Kidney epithelial cell (primary cell): ENCODE data around the gene PLAGL2. TPM values are rescaled to one million over a fixed set of nuclear protein-coding genes. Genes with fewer than 3 reads are reported as not detected.

Experiments
- DNase-seq: peaks from one replicate; pipeline ENCODE4 v3.0.0-alpha.2; 2010; ENCODE audit warnings: low read depth
- H3K27me3 ChIP-seq: 2 replicates; pipeline ENCODE4 v1.6.0; 2011; ENCODE audit warnings: low read length; ENCODE audit not compliant: control insufficient read depth, insufficient read depth
- H3K36me3 ChIP-seq: 2 replicates; pipeline ENCODE4 v1.5.1; 2011; ENCODE audit warnings: low read length; ENCODE audit not compliant: control insufficient read depth, insufficient read depth
- H3K4me3 ChIP-seq: 2 replicates; pipeline ENCODE4 v1.5.1; 2011; ENCODE audit warnings: low read depth, mild to moderate bottlenecking, control low read depth, low read length
- CTCF ChIP-seq: IDR thresholded peaks from 2 replicates; pipeline ENCODE4 v1.5.1; 2011; ENCODE audit warnings: mild to moderate bottlenecking, moderate library complexity, low read length, control low read depth, inconsistent platforms; ENCODE audit not compliant: insufficient read depth, poor library complexity, severe bottlenecking
- total RNA-seq: library from RNA; depleted of rRNA; stranded (reverse); fragments of >200 nt; gene quantifications from 2 replicates; pipeline ENCODE4 v1.2.3, GENCODE V29; 2015

Gene PLAGL2
- total RNA-seq, 1 donor from 2014 or later, result 13.5 TPM

- H3K4me3 ChIP-seq, result no peak overlapping the region
- DNase-seq, result no peak
- H3K27me3 ChIP-seq, result no peaks in the 10 kb centered on the region
- peaks cover 2% of the 10 kb centered on the region for H3K36me3 ChIP-seq
- no peak for TF ChIP-seq CTCF
These were observed 25.7 kb upstream of the PLAGL2 start for GRCh38 chr20:32233286-32233685.

DNA sequence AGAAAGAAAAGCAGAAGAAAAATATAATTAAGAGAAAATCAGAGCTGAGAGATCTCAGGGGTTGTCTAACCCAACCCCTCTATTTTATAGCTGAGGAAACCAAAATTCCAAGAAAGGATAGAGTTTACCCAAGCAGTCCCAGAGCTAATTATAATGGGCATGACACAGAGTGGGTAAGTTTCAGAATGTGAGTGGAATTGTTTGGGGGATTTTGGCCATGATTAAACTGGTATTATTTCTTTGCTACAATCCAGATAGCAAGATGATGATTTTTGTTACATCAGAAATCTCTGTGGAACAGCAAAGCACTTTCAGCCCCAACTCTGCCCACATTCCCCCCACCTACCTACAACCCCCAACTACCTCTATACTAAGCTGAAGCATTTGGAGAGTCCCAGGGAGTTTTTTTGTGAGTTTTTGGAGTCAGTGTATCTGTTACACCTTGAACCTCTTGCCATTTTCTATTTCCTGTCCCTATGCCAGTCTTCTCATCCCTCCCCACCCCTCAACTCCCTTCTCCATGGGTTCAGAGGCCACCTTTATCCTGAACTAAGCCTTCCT lies 24.9 kb upstream of the PLAGL2 start:
- no peak for TF ChIP-seq CTCF
- H3K36me3 ChIP-seq, result peaks cover 3% of the 10 kb centered on the region
- DNase-seq, result no peak
- no peaks in the 10 kb centered on the region for H3K27me3 ChIP-seq
- no peak overlapping the region for H3K4me3 ChIP-seq

DNA sequence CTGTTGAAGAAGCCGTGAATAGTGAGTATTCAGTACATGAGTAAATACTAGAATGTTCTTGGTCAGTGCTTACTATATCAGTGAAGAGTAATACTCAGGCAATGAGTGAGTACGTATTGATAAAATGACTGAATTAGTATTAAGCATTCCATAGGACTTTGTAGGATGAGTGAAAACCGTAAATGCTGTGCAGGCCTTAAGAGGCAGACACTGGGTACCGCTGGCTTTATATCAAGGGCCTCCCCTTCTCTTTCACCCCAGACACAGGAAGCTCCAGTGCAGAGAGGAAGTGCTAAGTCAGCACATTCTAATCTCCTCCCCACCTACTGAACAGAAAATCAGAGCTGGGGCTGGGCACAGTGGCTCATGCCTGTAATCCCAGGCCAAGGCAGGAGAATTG lies 24.3 kb upstream of the PLAGL2 start:
- no peaks in the 10 kb centered on the region for H3K27me3 ChIP-seq
- no peak for TF ChIP-seq CTCF
- H3K4me3 ChIP-seq, result no peak overlapping the region
- peaks cover 3% of the 10 kb centered on the region for H3K36me3 ChIP-seq
- no peak for DNase-seq

GRCh38 chr20:32231245-32231644 lies 23.7 kb upstream of the PLAGL2 start:
- Histone ChIP-seq H3K36me3 (peaks cover 3% of the 10 kb centered on the region), H3K27me3 (no peaks in the 10 kb centered on the region), H3K4me3 (no peak overlapping the region)
- no peak for TF ChIP-seq CTCF
- DNase-seq, result no peak

GRCh38 chr20:32230707-32231106 lies 23.2 kb upstream of the PLAGL2 start:
- Histone ChIP-seq H3K36me3 (peaks cover 3% of the 10 kb centered on the region), H3K27me3 (no peaks in the 10 kb centered on the region), H3K4me3 (no peak overlapping the region)
- DNase-seq, result no peak
- TF ChIP-seq CTCF, result no peak

- Histone ChIP-seq H3K27me3 (no peaks in the 10 kb centered on the region), H3K36me3 (peaks cover 1% of the 10 kb centered on the region), H3K4me3 (no peak overlapping the region)
- no peak for DNase-seq
- TF ChIP-seq CTCF, result no peak
These were observed 21.8 kb upstream of the PLAGL2 start for GRCh38 chr20:32229251-32229747.
